Liver (tissue), 3 donors: Measurements from ENCODE around the gene KRTAP4-12.

Source experiments
- CTCF ChIP-seq: fragments of 150-350 bp; IDR thresholded peaks from 2 replicates; pipeline ENCODE4 v1.5.1; 2017; ENCODE audit warnings: improper control_type of control experiment, low read depth, low read length; ENCODE audit not compliant: missing input control
- JUND ChIP-seq, 2 donors: IDR thresholded peaks; 2 replicates each; pipeline ENCODE4 v1.6.1; 2016; ENCODE audit warnings: antibody characterized with exemption in 2 of 2
- RAD21 ChIP-seq, 2 donors: IDR thresholded peaks; 2 replicates each; pipeline ENCODE4 v1.6.1; 2016; ENCODE audit warnings: antibody characterized with exemption in 2 of 2, mild to moderate bottlenecking in 2 of 2
- REST ChIP-seq: IDR thresholded peaks from 2 replicates; pipeline ENCODE4 v1.6.1; 2016; ENCODE audit warnings: antibody characterized with exemption, mild to moderate bottlenecking
- RXRA ChIP-seq, 2 donors: IDR thresholded peaks; 2 replicates each; pipeline ENCODE4 v1.6.1; 2017 to 2018; ENCODE audit warnings: antibody characterized with exemption in 2 of 2, mild to moderate bottlenecking in 1 of 2
- SP1 ChIP-seq: IDR thresholded peaks from 2 replicates; pipeline ENCODE4 v1.6.1; 2018; ENCODE audit warnings: antibody characterized with exemption, mild to moderate bottlenecking
- TAF1 ChIP-seq: conservative IDR thresholded peaks from 2 replicates; pipeline ENCODE4 v1.6.1; 2016; ENCODE audit warnings: antibody characterized with exemption, mild to moderate bottlenecking
- ZBTB33 ChIP-seq: IDR thresholded peaks from 2 replicates; pipeline ENCODE4 v1.6.1; 2016; ENCODE audit warnings: antibody characterized with exemption
- donor health status: healthy.
- donor health status: healthy.

GRCh38 chr17:41160648-41161047 lies 36.7 kb upstream of the KRTAP4-12 start, which contains the start of gene KRTAP4-4:
- TF ChIP-seq CTCF, result no peak
- TF ChIP-seq TAF1, result no peak
- TF ChIP-seq ZBTB33, result no peak
- TF ChIP-seq RAD21 (IDR thresholded peaks at IDR 0.05), result no peak
- TF ChIP-seq REST, result no peak
- TF ChIP-seq SP1, result no peak
- no peak for TF ChIP-seq JUND (IDR thresholded peaks at IDR 0.05)
- TF ChIP-seq RXRA (IDR thresholded peaks at IDR 0.05), result no peak
